Measurements from ENCODE around the gene SRCIN1.
A peak's percentile ranks its signal among the peaks of the same experiment; 100 is the strongest.

The SRCIN1 gene

DNA sequence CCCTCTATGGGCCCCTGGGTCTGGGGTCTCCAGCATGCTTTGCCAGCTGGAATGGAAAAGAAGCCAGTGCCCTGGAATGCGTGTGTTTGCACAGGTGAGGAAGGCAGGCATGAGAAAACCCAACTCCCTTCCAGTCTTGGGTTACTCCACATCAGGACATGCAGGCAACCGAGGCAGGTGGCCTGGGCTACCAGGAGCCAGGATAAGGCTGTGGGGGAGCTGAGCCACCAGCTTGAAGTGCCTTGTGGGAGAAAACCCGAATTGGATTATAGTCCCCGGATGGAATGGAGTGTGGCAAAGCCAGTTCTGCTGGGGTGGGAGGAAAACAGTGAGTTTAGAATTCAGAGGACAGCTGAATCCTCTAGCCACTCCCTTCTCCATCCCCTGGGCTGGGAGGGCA is 7.2 kb downstream of the SRCIN1 start:
- DNase-seq (ENCODE audit: low spot score): peak; percentile 90

DNA sequence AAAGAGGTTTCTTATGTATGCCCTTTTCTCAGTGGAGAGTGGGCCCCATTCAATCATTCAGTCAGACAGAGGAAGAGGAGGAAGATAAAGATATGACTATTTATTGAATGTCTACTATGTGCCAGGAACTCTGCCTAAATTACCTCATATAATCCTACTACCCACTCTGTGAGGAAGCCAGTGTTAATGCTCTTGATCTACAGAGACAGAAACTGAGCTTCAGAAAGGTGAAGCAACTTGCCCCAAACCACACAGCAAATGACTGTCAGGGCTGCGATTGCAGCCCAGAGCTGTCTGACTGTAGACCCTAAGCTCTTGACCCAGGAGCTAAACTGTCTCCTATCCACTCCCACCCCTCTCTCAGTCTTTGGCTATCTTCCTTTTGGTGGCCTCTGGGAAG is 8.4 kb downstream of the SRCIN1 start:
- no peak for DNase-seq (ENCODE audit: low spot score)

DNA sequence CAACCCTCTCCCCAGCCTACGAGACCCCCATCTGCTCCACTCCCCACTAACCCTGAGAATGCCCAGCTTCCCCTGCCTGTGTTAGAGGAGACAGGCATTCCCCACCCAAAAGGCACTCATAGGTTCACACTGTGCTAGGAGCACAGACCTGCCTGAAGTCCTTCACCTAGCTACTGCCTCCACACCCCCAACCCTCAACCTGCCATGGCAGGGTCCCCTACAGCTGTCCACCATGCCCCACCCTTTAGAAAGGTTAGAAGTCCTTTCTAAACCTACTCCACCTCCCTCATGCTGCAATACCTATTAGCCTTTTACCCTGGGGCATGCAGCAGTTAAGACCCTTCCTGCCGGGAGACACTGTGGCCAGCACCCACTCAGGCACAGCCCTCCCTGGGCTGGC is 9.1 kb downstream of the SRCIN1 start:
- DNase-seq (ENCODE audit: low spot score): no peak

DNA sequence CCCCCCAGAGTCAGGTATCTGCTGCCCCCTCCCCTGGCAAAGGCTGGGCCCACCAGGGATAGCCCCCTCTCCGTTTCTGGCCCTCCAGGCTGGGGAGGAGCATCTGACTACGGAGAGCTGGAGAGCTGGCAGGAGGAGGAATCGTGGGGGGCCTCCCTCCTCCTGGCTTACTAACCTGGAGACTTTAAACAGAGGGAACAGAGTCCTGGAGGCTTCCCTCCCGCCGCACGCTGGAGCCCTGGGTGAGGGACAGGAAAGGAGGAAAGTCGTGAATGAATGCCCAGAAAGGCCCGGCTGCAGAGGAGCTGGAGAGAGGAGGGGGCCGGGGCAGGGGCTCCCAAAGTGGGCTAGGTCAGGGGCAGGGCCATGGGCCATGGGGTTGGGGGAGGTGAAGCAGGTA is 9.9 kb downstream of the SRCIN1 start:
- DNase-seq (ENCODE audit: low spot score): no peak

DNA sequence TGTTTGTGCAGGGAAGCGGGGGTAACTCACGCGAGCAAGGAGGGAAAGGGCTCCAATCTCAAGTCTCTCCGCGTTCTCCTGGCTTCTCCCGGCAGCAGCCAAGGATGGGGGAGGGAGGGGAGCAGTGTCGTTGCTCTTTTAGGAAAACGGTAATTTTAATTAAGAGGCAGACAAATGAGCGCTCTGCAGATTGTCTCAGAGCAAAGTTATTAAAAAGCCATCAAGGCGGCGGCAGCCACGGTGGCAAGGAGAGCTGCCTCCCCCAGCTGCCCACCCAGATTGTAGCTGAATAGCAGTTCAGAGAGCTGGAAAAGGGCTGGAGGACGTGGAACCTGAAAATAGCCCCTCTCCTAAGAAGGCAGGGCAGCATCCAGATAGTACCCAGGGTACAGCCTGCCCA is 11.6 kb downstream of the SRCIN1 start:
- no peak for DNase-seq (ENCODE audit: low spot score)

DNA sequence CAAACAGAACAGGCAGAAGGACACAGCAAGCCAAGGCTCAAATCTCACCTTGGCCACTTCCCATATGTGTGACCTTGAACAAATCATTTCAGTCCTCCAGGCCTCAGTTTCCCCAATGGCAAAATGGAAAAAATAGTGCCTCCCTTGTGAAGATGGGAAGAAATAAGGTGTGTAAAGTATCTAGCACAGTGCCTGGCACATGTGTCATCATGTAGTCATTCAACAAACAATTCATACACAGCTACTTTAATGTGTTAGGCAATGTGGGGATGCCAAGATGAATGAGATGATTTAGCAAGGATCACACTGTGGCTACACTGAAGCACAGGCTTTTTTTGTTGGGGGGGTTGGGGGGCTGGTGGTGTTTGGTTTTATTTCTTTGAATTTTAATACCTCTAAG is 13.3 kb downstream of the SRCIN1 start:
- no peak for DNase-seq (ENCODE audit: low spot score)

DNA sequence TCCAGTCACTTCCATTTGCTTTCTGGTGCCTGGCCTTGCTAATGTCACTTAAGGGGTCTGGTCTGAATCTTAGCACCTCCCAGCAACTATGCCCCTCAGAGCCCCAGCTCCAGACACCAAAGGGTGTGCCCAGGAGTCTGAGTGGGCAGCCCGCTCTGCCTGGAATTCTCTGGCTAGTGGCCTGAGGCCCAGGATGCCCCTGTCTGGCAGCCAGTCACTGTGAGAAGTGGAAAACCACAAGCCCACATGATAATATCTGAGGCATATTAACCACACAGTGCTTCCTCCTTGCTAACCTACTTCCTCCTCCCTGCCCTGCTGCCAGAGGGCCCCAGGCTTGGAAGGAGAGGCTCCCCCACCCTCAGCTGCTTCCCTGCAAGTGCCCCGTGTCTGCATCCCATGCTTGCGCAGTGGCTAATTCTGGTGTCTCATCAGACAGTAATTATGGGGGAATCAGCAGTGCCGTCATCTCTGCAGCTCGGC is 14.0 kb downstream of the SRCIN1 start:
- DNase-seq (ENCODE audit: low spot score): no peak

DNA sequence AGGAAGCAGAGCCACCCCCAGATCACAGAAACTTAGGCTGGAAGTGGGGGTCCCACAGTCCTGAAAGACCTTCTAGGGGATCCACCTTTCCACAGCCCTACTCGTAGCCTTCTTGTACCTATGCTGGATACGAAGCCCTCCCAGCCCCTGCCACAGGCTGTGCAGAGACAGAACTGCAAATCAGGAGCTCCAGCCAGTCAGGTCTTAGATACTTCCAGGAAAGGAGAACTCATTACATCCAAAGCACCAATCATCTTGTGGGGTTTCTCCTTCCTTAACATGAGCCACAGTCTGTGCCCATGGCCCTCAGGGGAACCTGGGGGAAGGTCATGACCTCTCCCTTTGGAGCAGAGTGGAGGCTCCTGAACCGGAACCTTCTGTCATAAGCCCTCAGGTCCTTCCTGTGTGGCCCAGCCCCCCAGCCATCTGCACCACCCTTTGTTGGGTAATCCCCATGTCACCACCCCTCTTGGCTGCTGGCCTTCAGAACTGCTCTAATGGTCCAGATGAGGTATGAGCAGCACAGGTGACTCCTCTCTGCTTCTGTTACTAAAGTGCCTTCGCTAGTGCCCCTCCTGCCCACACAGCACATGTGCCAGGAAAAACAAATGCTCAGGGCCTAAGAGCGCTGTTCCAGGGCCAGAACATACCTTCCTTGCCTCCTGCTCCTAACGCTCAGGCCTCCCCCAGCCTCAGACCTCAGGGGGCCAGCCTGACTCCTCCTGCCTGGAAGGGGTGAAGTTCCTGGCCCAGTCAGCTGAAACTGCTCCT is 14.6 kb downstream of the SRCIN1 start:
- no peak for DNase-seq (ENCODE audit: low spot score)

DNA sequence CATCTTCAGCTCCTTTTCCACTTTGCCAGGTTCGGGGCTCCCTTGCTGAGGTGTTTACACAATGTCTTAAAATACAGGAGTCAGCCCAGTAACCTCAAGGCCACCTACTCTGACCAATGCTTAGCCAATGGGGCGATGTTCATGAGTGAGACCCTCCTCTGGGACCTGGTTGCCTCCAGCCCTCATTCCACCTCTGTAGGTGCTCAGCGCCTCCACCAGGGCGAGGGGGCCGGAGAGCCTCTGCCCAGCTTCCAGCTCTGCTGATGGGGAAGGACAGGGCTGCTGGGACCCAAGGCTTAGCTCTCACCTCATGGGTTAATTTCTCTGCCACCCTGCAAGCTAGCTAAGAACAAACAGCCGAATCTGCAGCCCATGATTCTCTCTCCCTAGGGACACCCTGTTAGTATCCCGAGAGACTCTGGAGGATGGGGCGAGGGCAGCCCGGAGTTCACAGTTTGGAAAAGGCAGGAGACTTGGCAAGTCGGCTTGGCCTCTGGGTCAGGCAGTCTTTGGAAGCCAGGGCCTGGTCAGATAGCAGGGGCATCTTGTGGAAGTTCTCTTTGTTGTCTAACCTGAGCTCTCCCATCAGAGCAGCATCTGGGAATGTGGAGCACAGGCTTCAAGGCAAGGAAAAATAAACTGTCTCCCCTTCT is 16.2 kb downstream of the SRCIN1 start:
- no peak for DNase-seq (ENCODE audit: low spot score)

DNA sequence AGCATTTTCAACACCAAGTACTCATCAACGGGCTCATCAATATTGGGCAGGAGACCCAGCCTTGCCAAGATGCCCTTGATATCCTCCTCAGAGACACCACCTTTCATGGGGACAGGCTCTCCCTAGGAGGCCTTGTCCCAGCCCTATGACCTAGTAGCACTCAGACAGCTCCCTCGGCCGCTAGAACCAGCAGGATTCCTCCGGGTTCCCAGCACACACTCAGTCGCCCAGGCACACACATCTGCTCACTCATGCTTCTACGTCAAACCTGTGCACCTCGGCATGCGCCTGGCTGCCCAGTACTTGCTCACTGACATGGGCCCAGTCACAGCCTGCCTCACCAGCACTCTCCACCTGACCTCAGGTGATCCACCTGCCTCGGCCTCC is 17.0 kb downstream of the SRCIN1 start:
- no peak for DNase-seq (ENCODE audit: low spot score)

DNA sequence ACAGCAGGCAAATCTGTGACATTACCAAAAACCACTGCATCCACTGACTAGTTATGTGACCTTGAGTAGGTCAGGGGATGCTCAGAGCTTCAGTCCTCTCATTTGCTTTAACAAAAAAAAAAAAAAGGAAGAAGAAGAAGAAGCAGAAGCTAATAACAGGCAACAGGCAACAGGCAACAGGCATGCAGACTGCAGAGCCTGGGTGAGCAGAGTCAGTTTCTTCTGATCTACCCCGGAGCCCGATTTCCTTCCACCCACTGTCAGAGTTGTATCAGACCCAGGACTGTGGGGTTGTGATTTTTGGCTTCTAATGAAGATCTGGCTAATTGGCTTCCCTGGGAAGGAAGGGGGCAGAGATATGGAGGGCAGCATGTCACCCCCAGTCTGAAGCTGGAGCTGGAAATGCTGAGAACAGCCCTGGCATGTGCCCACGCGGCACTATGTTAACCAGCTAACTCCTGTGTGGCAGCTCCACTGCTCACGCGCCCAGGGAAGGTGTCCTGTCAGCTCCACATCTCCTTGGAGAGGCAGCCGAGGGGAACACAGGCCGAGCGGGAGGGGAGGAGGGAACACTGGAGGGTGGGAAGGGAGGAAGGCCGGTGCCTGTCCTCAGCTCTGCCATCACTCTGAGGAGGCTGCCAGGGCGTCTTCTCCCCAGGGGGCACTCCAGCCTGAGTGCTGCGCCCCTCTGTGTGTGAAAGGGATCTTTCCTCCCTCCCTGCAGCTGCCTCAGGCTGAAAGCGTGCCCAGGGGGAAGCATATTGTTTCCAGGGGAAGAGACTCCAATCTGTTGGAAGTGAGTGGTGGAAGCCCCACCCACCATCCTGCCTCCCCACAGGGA is 17.6 kb downstream of the SRCIN1 start:
- DNase-seq (ENCODE audit: low spot score): no peak

DNA sequence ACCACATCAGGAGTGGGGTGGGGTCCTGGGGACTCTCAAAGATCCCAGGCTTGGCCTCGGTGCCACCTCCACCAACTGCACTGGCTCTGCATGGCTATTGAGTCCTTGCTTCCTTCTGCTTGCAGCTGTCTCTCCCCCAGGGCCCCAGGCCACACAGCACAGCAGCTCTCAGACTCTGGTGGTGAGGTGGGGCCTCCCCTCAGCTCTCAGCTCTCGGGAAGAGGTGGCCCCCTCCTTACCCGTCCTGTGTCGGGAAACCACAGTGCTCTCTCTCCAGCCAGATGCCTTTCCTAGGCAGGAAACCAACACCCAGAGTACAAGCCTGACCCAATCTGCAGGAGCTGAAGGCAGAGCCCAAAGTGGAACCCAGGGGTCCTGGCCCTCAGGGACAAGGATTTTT is 18.5 kb downstream of the SRCIN1 start:
- no peak for DNase-seq (ENCODE audit: low spot score)

DNA sequence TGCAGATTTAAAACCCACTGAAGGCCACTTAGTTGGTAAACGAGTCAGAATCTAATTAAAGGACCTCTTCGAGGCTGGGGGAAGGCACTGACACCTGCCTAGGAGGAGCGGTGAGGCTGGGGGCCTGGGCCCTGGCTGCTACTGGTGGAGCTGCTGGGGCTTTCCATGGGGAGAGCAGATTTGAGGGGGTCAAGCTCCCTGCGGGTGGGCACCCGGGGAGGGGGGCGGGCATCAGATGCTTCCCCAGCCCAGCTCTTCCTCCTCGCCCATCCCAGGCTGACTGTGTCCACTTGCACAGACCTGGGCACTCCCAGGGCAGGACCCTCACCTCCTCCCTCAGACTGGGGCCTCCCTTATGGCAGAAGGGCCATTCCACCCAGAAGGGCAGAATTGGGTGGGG is 19.0 kb downstream of the SRCIN1 start:
- no peak for DNase-seq (ENCODE audit: low spot score)

DNA sequence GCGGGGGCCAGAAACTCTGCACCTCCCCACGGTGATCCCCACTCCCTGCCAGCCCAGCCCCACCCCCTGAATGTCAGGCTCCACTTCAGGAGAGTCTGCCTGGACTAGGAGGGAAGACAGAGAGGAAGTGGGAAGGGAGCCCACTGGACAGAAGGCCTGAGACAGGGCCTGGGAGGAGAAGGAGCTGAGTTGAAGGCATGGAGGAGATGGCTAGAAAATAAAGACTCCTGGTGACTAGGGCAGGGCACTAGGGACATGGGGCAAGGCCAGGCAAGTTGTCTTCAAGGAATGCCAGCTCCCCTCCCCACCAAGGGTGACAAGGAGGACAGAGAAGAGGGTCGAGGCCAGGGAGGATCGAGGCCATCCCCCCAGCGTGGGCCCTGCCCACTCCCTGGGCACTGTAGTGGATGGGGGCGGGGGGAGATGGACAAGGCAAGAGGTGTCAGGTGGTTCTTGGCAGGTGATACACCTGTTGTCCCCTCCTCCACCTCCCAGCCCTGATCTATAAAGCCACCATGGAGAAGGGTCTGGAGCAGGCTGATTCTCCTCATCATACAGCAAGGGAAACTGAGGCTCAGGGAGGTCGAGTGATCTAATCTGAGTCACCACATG is 19.7 kb downstream of the SRCIN1 start:
- DNase-seq (ENCODE audit: low spot score): no peak

DNA sequence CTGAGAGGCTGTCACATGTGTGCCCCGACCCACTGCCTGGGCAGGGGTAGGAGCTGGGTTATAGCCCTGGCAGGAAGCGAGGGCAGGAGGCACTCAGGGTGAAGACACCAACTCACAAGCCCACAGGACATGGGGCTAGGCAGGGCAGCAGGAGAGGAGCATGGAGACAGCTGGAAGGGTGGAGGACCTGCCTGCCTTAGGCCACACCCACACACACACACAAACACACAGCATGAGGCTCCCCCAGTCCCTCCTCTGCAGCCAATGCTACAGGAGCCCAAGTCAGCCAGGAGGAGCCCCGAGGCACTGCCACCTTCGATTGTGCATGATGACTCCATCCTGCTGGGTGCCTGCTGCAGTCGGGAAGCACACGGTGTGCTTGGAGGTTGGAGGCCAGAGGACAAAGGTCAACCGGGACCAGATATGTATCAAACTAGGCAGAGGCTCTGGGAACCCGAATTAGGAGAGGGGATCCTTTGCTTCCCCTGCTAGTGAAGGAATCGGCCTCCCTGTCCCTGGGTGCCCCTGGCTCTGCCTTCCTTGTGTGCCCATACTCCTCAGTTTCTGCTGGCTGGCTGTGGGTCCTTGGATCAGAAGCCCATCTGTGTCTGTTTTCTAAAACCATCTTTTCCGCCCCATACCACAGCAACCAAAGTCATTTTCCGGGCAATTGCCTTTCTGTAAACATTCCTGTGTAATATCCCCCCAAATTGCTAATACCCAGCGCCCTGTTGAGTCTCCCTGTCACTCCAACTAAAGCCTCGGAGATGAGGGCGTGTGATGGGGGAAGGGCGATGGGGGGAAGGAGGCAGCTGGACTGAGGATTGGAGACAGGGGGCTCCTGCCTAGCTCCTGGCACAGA is 20.5 kb downstream of the SRCIN1 start:
- DNase-seq (ENCODE audit: low spot score): peak; percentile 63

DNA sequence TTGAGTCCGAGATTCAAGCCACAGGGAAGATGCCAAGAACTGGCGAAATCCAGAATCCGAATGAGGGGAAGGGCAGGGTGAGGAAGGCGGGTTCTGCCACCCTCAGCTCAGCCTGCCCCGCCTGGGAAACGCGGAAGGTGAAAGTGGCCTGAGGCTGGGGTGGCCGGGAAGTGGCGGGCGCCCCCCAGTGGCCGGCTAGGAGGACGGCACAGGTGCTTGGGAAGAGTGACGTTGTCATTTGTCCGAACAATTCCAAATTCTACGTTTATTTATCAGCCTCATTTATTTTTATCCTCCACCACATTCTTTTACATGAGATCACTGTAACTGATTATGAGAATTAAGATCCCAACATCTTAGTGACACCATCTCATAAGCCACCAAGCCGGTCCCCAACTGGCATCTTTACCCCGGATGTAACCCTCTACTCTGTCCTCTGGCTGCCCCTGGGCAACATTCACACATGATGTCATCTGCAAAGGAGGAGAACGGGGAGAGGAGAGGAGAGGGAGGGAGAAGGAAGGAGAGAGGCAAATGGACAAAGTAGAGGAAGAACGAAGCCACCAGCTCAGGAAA is 21.3 kb downstream of the SRCIN1 start:
- peak; percentile 87 for DNase-seq (ENCODE audit: low spot score)

DNA sequence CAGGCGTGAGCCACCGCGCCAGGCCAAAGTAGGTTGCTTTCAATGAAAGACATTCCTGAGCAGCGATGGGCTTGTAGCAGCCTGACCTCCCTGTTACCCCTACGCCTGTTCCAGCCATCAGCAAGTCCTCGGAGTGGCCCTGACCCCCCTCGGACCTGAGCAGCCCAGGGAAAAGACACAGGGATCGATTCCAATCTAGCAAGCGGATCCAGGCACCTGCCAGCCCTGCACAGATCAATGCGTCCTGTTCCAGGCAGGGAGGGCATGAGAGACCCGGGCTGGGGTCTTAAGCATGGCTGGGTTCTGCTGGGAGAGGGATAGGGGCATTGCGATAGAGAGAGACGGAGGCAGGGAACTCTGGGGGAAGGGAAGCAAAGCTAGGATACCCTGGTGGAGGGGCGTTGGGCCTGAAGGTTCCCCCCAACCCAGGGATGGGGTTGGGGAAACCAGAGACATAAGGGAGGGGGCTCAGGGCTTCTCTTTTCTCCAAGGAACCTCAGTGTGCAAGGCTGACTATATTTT is 21.9 kb downstream of the SRCIN1 start:
- DNase-seq (ENCODE audit: low spot score): no peak

DNA sequence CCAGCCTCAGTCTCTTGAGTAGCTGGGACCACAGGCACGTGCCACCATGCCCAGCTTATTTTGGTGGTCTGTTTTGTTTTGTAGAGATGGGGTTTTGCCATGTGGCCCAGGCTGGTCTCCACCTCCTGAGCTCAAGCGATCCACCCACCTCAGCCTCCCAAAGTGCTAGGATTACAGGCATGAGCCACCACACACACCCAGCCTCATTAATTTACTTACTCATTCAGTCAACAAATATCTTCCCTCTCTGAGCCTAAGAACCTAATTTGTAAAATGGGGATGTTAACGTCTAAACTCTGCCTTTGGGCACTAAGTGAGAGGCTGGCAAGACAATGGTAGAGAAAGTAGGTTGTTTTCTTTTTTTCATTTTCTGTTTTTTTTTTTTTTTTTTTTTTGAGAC is 22.6 kb downstream of the SRCIN1 start:
- DNase-seq (ENCODE audit: low spot score): no peak

DNA sequence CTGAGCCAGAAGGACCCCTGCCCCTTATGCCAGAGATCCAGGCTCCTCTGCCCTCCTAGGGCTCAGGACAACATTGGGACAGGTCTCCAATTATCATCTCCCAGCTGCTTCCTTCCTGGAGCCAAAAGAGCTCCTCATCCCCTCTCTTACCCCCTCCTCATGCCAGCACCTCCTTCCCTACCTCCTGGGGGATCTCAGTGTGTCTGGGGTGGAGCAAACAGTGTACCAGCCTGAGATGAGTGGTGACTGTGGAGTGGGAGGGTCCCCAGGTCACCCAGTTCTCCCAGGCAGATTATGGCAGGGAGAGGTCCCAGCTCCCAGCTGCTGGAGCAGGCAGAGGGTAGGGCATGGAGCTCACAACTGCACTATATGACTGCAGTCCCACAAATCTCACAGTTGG is 23.7 kb downstream of the SRCIN1 start:
- DNase-seq (ENCODE audit: low spot score): no peak

DNA sequence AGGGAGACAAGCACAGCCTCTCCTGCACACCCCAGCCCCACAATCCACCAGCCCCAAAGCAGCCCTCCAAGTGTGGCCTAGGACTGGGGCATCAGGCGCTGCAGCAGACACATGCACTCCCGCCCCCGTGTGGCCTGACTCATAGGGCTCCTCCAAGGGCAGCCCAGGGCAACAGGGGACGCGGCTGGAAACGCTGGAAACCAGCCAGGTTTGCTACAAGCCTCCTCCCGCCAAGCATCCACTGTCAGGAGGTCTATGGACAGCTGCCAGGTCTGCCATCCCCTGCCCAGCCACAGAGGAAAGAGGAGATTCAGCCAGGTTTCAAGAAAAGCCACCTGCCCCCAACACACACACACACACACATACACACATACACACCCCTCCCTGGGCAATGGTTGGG is 25.8 kb downstream of the SRCIN1 start:
- DNase-seq (ENCODE audit: low spot score): peak; percentile 76

DNA sequence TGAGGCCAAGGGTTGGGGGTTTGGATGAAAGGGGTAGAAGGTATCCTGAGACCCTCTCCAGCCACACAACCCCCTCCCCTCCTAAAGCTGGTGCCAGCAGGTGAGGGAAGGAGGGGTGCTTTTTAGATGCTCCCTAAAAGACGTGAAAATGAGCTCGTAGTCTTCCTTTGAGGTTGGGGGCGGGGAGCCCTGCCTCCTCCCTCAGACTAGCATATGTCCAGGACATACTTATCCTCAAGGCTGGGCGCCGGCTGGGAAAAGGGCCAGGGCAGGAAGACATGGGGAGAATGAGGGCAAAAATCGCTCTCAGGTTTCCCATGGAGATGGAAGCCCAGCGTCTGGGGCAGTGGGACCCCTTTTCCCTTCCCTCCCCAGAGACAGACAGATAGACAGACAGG is 26.7 kb downstream of the SRCIN1 start:
- DNase-seq (ENCODE audit: low spot score): no peak

Measured in iPS-NIHi11 (cell line).